DOHH2 (cell line): ENCODE measurements around the gene CST6.

Experiments
- CTCF ChIP-seq: fragments of 200-600 bp; sonication (generic); IDR thresholded peaks from one replicate; pipeline ENCODE4 v1.5.1; 2014; ENCODE audit warnings: antibody characterized with exemption, mild to moderate bottlenecking, low read depth, low read length; ENCODE audit not compliant: poor library complexity, severe bottlenecking
- EZH2phosphoT487 ChIP-seq: fragments of 200-600 bp; sonication (generic); IDR thresholded peaks from 2 replicates; pipeline ENCODE4 v1.6.1; 2017; ENCODE audit warnings: borderline replicate concordance, mild to moderate bottlenecking, antibody characterized with exemption, low read length, moderate library complexity, mixed read lengths

DNA sequence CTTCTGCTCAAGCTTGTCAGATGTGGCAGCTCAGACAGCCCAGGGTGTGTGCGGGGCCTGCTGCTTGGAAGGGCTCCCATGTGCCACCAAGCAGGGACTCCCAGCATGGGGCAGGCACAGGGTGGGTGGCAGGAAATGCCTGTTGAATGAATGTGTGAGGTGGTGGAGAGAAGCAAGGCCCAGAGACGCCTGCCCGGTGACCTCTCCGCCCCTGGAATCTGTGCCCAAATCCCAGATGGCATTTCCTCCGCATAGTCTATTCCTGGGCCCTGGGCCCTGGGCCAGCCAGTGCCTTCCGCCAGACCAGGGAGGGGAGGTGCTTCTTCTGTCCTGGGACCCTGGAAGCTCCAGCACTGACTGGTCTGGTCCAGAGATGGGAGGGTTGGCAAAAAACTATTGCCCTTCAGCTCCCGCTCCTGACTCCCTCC, 3.7 kb downstream of the CST6 start:
- TF ChIP-seq CTCF = no peak
- TF ChIP-seq EZH2phosphoT487 = no peak
